Common myeloid progenitor, CD34-positive (primary cell): ENCODE results near the gene AP4E1.
"Not testable (repeated sequence)": the region's sequence is repeated elsewhere in the genome, so short reads cannot be mapped to it uniquely, and the experiment has no call there.

ENCODE experiments used
- CTCF ChIA-PET: fragments of 350-600 bp; sonication (Branson Sonifier 250); formaldehyde crosslinking; loops from one replicate; lab custom pipeline; 2021; ENCODE audit warnings: antibody characterized with exemption; lab: Charles Lee
- POLR2A ChIA-PET: fragments of 350-600 bp; sonication (Branson Sonifier 250); formaldehyde crosslinking; loops from one replicate; lab custom pipeline; 2021; ENCODE audit warnings: antibody characterized with exemption; lab: Charles Lee
- DNase-seq, 3 donors: peaks; one replicate each; pipeline versions ENCODE4 v3.0.0 to v3.0.0-alpha.2; 2013
- H3K27ac ChIP-seq, 2 experiments: 1 replicate in 1 of 2; 2 replicates in 1 of 2; pipeline ENCODE4 v1.7.0; 2013; ENCODE audit warnings: inconsistent platforms in 2 of 2, low read length in 2 of 2, mild to moderate bottlenecking in 2 of 2, low read depth in 1 of 2, moderate library complexity in 1 of 2; ENCODE audit not compliant: severe bottlenecking in 2 of 2, insufficient read depth in 1 of 2, poor library complexity in 1 of 2
- H3K27me3 ChIP-seq, 5 experiments: replicated peaks in 2 of 5; 1 replicate in 3 of 5; 2 replicates in 2 of 5; pipeline versions ENCODE4 v1.6.1 to v1.7.0; 2013; ENCODE audit warnings: low read length in 4 of 5, mild to moderate bottlenecking in 2 of 5, moderate library complexity in 2 of 5, inconsistent platforms in 1 of 5; ENCODE audit not compliant: insufficient read depth in 5 of 5, control insufficient read depth in 4 of 5
- H3K36me3 ChIP-seq, 4 experiments: 1 replicate in 2 of 4; 2 replicates in 2 of 4; pipeline versions ENCODE4 v1.6.1 to v1.7.0; 2013; ENCODE audit warnings: low read length in 3 of 4, control low read depth in 1 of 4, mild to moderate bottlenecking in 1 of 4; ENCODE audit not compliant: control insufficient read depth in 4 of 4, insufficient read depth in 4 of 4
- H3K4me1 ChIP-seq, 4 experiments: 1 replicate in 3 of 4; 2 replicates in 1 of 4; pipeline versions ENCODE4 v1.6.1 to v1.7.1; 2013; ENCODE audit warnings: low read length in 3 of 4, mild to moderate bottlenecking in 3 of 4, control low read depth in 1 of 4, inconsistent platforms in 1 of 4, moderate library complexity in 1 of 4; ENCODE audit not compliant: control insufficient read depth in 4 of 4, insufficient read depth in 4 of 4; ENCODE audit errors: control extremely low read depth in 1 of 4
- H3K4me3 ChIP-seq, 7 experiments: 1 replicate in 4 of 7; 2 replicates in 3 of 7; pipeline versions ENCODE4 v1.5.1 to v1.7.0; 2013; ENCODE audit warnings: mild to moderate bottlenecking in 7 of 7, low read length in 6 of 7, moderate library complexity in 6 of 7, inconsistent platforms in 2 of 7, low read depth in 2 of 7, control low read depth in 1 of 7; ENCODE audit not compliant: insufficient read depth in 4 of 7, control insufficient read depth in 1 of 7; ENCODE audit errors: extremely low read depth in 1 of 7
- H3K9me3 ChIP-seq, 5 experiments: 1 replicate in 4 of 5; 2 replicates in 1 of 5; pipeline versions ENCODE4 v1.6.1 to v1.7.1; 2013; ENCODE audit warnings: low read length in 4 of 5, mild to moderate bottlenecking in 2 of 5, inconsistent platforms in 1 of 5, low read depth in 1 of 5, moderate library complexity in 1 of 5; ENCODE audit not compliant: control insufficient read depth in 4 of 5, insufficient read depth in 2 of 5; ENCODE audit errors: control extremely low read depth in 1 of 5
- WGBS: methylation state at CpG from one replicate; pipeline ENCODE4 v1.1.5; 2013; ENCODE audit not compliant: insufficient coverage; 5-methylcytosine and 5-hydroxymethylcytosine counted together

Gene AP4E1

DNA sequence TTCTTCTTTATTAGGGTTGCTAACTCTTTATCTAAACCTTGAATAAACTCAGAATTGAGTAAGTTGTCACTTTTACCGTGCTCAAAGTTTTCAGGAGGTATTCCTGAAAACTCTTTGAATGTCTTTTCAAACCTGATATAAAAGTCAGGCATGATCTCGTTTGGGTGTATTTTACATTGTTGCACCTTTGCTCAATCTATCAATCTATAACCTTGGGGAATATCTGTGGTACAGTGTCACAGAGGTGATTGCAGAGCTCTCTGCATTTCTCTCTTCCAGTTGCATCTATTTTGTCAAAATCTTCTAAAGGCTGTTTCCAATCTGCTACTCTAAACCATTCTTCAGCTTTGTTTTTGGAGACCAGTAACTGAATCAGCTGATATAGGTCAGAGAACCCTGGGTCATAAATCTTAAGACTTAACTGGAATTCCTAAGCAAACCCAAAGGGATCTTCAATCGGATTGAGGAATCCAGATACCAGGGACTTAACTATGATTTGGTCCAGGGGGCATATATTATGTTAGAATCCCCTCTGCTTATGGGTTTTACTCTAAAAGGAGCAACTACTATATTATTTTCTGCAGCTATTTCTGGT, 35.6 kb upstream of the AP4E1 start:
- Histone ChIP-seq H3K9me3 (no peaks in the 10 kb centered on the region), H3K4me3 (no peak overlapping the region), H3K36me3 (no peaks in the 10 kb centered on the region), H3K27ac (no peak overlapping the region), H3K27me3 (no peaks in the 10 kb centered on the region), H3K4me1 (peaks cover 5 to 24% (median 11%) of the 10 kb centered on the region in 4 experiments)
- CTCF ChIA-PET: interaction anchor here (0.7 to 1.0 kb wide), 2 partner anchors 15 to 97 kb away, joined by 3 read pairs; no protein-coding TSS in a partner anchor
- DNase-seq: no peak
- WGBS: 81% methylated on average over 3 of the region's 3 CpGs
- POLR2A ChIA-PET: no interaction called here

DNA sequence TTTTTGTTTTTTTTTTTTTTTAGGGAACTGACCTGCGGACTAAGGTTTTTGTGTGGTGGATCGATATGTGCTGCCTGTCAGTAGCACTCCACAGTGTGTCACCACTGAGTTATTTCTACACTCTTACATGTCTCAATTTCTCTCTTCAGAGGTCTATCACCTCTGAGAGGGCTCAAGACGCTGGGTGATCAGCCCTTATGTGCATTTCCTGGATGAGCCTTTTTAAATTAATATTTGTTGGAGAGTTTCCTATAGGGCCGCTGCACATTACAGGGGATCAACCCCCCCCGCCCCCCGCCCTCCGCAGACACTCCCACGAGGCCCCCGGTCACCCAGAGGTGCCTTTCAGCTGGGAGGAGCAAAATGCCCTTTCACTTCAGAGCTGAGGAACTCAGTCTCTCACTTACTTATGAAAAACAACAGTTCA, 34.5 kb upstream of the AP4E1 start:
- ChIA-PET POLR2A (interaction anchor here (0.5 kb wide), 1 partner anchor 458 kb away, joined by 3 read pairs; no protein-coding TSS in a partner anchor), CTCF (interaction anchor here (1.0 to 1.1 kb wide), 3 partner anchors 11 to 199 kb away, joined by 3 to 5 read pairs (median 3); no protein-coding TSS in a partner anchor)
- no peaks in the 10 kb centered on the region for H3K27me3 ChIP-seq
- WGBS: no CpG with 5 or more reads among the region's 9 CpGs
- H3K4me3 ChIP-seq: peak overlapping the region in 5 of 7 experiments; percentile 0 to 70 (median 13)
- peaks cover 5 to 24% (median 12%) of the 10 kb centered on the region in 4 experiments for H3K4me1 ChIP-seq
- H3K27ac ChIP-seq: no peak overlapping the region
- DNase-seq: peak; percentile 22 to 55 (median 51)
- H3K36me3 ChIP-seq: no peaks in the 10 kb centered on the region
- H3K9me3 ChIP-seq: no peaks in the 10 kb centered on the region

DNA sequence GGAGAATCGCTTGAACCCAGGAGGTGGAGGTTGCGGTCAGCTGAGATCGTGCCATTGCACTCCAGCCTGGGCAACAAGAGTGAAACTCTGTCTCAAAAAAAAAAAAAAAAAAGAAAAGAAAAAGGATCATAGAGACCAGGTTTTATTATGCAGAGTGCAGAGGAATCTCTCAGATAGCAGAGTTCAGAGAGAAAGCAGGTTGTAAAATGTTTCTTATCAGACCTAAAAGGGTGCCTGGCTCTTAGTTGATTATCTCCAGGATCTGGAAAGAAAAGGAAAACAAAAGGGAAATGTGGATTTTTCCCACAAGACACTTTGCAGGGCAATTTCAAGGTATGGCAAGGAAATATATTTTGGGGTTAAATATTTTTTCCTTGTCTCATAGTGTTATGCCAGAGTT, 33.2 kb upstream of the AP4E1 start:
- H3K27ac ChIP-seq, POLR2A ChIA-PET, H3K4me3 ChIP-seq, H3K36me3 ChIP-seq, H3K27me3 ChIP-seq, DNase-seq, H3K9me3 ChIP-seq: not testable (repeated sequence)
- H3K4me1 ChIP-seq: peaks cover 5 to 26% (median 15%) of the 10 kb centered on the region in 4 experiments
- WGBS: 100% methylated on average over 3 of the region's 3 CpGs
- CTCF ChIA-PET: interaction anchor here (0.7 to 2.4 kb wide), 4 partner anchors 13 to 201 kb away, joined by 3 to 6 read pairs (median 4); no protein-coding TSS in a partner anchor

DNA sequence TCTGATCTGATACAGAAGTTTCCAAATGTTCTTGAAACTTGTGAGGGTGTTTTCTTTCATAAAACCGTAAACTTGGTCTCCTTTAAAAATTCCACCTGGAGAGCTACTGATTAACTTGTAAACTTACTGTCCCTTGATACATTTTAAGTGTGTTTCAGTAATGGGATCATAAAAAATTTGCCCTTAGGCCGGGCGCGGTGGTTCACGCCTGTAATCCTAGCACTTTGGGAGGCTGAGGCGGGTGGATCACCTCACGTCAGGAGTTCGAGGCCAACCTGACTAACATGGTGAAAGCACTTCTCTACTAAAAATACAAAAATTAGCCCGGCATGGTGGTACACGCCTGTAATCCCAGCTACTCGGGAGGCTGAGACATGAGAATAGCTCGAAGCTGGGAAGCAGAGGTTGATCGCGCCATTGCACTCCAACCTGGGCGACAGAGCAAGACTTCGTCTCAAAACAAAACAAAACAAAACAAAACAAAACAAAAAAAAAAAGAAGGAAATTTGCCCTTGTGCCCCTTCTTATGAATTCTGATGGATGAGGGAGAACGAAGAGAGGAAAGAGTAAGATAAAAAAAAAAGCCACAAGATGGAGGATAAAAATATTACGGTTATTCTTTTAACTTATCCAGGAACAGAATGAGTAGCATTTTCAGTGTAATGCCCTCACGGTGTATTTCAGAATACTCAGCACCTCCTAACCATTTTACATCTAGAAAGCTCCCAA, 32.1 kb upstream of the AP4E1 start:
- Histone ChIP-seq H3K27me3 (no peaks in the 10 kb centered on the region), H3K9me3 (no peaks in the 10 kb centered on the region), H3K4me3 (peak overlapping the region in 6 of 7 experiments; percentile 58 to 93 (median 66)), H3K27ac (peak overlapping the region; percentile 34 to 47), H3K4me1 (peaks cover 5 to 38% (median 23%) of the 10 kb centered on the region in 4 experiments), H3K36me3 (no peaks in the 10 kb centered on the region)
- no peak for DNase-seq
- ChIA-PET POLR2A (interaction anchor here (0.7 kb wide), 1 partner anchor 12 kb away, joined by 4 read pairs; no protein-coding TSS in a partner anchor), CTCF (interaction anchor here (0.6 to 2.4 kb wide), 12 partner anchors 10 to 204 kb away, joined by 3 to 8 read pairs (median 3); partner anchors contain the start of gene AP4E1)
- WGBS: 83% methylated on average over 8 of the region's 19 CpGs

DNA sequence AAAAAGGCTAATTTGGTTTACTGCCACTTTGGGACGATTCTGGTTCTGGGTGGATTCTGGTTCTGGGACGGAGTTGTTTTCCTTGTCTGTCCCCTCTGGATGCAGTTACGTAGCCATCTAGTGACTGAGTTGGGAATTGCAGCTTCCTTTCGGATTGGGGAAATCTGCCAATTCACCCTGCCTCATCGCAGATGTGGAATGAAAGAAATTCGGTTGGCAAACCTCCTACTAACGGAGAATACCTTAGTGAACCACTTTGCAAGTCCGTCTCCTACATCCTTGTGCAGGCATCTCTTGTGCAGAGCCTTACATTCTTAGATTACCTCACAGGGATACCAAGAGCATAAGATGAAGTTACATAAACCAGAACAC, 31.5 kb upstream of the AP4E1 start:
- Histone ChIP-seq H3K9me3 (no peaks in the 10 kb centered on the region), H3K27ac (peak overlapping the region; percentile 34 to 47), H3K27me3 (no peaks in the 10 kb centered on the region), H3K36me3 (no peaks in the 10 kb centered on the region), H3K4me1 (peaks cover 5 to 41% (median 23%) of the 10 kb centered on the region in 4 experiments), H3K4me3 (peak overlapping the region in 6 of 7 experiments; percentile 58 to 93 (median 66))
- POLR2A ChIA-PET: interaction anchor here (0.7 kb wide), 1 partner anchor 13 kb away, joined by 4 read pairs; no protein-coding TSS in a partner anchor
- CTCF ChIA-PET: interaction anchor here (0.6 to 2.4 kb wide), 6 partner anchors 11 to 204 kb away, joined by 3 to 8 read pairs (median 4); partner anchors contain the start of gene AP4E1
- WGBS: 0% methylated on average over 6 of the region's 8 CpGs
- DNase-seq: peak; percentile 87 to 91 (median 87)

DNA sequence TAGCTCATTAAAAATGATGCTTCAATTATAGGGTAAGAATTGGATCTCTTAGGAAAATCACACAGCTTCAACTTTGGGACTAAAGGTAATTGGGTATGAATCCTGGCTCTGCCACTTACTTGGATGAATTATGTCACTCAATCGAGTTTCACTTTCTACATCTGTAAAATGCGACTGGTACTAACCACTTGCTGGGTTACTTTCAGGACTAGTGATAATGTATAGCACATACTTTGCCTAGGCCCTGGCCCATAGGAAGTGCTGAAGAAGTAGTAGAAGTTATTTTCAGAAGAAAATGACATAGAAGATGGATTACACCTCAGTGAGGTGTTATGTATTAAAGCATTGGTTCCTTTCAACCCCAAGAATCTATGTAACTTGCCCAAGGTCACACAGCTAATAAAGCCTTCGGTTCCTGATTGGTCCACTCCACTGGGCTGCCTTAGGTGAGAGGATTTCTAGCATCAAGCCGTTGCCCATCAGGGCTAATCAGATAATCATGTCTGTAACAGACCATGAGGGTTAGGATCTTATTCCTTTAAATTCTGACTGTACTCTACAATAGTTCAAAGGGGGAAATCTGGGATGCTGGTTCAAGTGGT, 29.4 kb upstream of the AP4E1 start:
- Histone ChIP-seq H3K27ac (no peak overlapping the region), H3K27me3 (no peaks in the 10 kb centered on the region), H3K36me3 (no peaks in the 10 kb centered on the region), H3K9me3 (no peaks in the 10 kb centered on the region), H3K4me3 (no peak overlapping the region), H3K4me1 (peaks cover 8 to 39% (median 19%) of the 10 kb centered on the region in 4 experiments)
- DNase-seq: no peak
- WGBS: 100% methylated on average over 3 of the region's 4 CpGs
- CTCF ChIA-PET: interaction anchor here (0.8 to 1.0 kb wide), 3 partner anchors 8 to 28 kb away, joined by 3 to 7 read pairs (median 3); no protein-coding TSS in a partner anchor
- POLR2A ChIA-PET: no interaction called here
